GM18858 (cell line): Measurements from ENCODE around the gene LGI2.
"Not testable (repeated sequence)": the region's sequence is repeated elsewhere in the genome, so short reads cannot be mapped to it uniquely, and the experiment has no call there.

Experiments
- ATAC-seq: cut with Tn5 transposase; IDR thresholded peaks from one replicate; pipeline ENCODE4 v1.9.1; 2021; ENCODE audit not compliant: unreplicated experiment

The LGI2 gene, protein sequence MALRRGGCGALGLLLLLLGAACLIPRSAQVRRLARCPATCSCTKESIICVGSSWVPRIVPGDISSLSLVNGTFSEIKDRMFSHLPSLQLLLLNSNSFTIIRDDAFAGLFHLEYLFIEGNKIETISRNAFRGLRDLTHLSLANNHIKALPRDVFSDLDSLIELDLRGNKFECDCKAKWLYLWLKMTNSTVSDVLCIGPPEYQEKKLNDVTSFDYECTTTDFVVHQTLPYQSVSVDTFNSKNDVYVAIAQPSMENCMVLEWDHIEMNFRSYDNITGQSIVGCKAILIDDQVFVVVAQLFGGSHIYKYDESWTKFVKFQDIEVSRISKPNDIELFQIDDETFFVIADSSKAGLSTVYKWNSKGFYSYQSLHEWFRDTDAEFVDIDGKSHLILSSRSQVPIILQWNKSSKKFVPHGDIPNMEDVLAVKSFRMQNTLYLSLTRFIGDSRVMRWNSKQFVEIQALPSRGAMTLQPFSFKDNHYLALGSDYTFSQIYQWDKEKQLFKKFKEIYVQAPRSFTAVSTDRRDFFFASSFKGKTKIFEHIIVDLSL

GRCh38 chr4:25030277-25031076 is at the start of gene LGI2:
Gene LGI2, minus strand, starts transcription at chr4:25030946. Its CDS starts 253 bp downstream, at chr4:25030693.
- ATAC-seq = no peak

DNA sequence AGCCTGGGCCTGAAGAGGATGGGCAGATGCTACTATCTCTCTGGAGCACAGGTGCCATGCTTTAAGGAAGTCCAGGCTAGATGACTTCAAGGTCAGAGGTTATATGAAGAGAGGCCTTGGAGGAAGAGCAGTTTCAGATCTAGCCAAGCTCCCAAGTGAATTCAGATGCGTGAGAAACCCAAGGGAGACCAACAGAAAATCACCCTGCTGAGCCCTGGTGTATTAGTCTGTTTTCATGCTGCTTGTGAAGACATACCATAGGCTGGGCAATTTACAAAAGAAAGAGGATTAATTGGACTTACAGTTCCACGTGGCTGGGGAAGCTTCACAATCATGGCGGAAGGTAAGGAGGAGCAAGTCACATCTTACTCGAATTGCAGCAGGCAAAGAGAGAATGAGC is 47.8 kb upstream of the LGI2 start:
- ATAC-seq = no peak

- no peak for ATAC-seq
These were observed 46.1 kb upstream of the LGI2 start for GRCh38 chr4:25076625-25077398.

DNA sequence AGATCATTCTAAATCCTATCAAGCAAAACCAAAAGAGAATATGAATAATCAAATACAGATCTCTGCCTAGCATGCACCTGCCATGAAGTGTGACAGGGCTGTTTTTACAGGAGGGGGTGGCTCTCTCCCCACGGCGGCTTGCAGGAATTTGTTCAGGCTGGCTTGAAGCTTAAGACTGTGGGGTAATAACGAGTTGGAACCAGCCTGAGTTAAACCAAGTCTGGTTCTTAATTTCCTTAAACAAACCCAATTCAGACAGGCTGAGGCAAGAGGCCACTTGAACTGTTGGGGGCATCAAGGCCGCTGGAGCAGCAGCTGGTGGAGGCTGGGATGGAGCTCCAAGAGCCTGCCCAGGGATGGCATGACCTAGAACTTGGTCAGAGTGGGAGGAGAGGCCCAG is 45.1 kb upstream of the LGI2 start:
- no peak for ATAC-seq

DNA sequence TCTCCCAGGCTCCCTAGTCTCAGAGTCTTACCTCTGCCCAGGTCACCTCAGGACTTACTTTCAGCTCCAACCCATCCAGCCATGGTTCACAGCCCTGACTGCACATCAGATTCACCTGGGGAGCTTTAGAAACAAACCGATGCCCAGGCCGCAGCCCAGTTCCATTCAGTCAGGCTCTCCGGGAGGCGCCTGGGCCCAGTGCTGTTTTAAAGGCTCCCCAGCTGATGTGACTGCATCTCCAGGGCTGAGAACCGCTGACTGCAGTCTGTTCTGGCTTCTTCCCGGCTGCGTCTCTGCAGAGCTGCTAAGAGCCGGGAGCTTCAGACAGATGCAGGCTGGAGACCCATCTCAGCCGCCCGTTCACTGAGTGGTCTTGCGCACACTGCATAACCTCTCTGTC is 44.4 kb upstream of the LGI2 start:
- ATAC-seq = no peak

DNA sequence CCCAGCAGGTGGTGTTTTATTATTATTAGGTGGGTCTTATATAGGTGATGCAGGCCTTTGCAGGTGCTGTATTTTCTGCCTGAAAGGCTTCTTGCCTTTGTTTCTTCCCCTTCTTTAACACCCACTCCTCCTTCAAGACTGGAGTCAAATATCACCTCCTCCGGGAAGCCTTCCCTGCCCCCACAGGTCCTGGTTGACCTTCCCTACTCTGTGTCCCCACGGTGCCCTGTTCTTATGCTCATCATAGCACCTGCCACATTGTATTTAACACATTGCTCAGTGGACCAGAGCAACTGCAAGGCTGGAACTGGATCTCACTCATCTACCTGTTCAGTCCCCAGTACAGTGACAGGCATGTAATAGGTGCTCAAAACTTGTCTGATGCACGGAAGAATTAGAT is 39.8 kb upstream of the LGI2 start:
- no peak for ATAC-seq

- no peak for ATAC-seq
These were observed 38.3 kb upstream of the LGI2 start for GRCh38 chr4:25069014-25069413.

- ATAC-seq = no peak
These were observed 37.6 kb upstream of the LGI2 start for GRCh38 chr4:25068386-25068785.

DNA sequence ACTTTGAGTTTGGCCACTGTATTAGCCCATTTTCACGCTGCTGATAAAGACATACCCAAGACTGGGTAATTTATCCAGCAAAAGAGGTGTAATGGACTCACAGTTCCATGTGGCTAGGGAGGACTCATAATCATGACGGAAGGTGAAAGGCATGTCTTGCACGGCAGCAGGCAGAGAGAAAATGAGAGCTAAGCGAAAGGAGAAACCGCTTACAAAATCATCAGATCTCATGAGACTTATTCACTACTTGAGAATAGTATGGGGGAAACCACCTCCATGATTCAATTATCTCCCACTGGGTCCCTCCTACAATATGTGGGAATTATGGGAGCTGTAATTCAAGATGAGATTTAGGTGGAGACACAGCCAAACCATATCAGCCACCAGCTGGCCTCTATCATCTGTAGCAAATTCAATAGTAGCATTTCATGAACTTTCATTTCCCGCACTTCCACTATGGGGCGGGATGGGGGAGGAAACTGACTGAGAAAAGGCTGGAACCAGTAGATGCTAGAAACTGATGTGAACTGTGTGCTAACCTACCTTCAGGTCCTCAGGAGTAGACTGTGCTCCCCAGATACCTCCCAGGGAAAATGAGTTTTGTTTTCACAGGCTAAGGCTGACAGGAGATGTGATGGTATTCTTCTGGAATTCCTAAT is 35.3 kb upstream of the LGI2 start:
- ATAC-seq = no peak

DNA sequence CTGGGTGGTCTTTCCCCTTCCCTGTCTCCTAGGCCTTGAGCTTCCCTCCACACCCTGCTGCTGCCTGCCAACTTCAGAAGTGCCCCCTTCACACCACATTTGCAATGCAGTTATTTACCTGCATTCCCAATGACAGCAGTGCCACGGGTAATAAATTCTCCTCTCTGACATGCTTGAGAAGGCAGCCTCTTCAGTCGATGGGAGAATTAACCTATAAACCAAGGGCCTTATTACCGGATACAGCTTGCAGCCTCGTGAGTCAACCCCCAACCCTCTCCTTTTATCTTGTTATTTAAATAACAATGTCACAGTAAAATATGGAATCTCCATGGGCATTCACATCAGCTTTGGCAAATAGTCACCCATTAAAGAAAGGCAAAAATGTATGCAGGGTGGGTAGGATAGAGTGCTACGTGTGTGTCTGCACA is 34.7 kb upstream of the LGI2 start:
- no peak for ATAC-seq

DNA sequence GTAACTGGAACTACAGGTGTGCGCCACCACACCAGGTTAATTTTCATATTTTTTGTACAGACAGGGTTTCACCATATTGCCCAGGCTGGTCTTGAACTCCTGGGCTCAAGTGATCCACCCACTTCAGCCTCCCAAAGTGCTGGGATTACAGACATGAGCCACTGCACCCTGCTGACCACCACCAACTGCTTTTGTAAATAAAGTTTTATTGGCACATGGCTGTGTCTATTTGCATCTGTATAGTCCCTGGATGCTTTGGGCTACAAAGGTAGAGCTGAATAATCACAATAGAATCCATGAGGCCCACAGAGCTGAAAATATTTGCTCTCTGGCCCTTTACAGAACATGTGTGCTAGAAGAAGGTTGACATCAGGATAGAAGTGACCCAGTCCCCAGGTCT is 33.7 kb upstream of the LGI2 start:
- not testable (repeated sequence) for ATAC-seq

- ATAC-seq = no peak
These were observed 32.4 kb upstream of the LGI2 start for GRCh38 chr4:25063116-25063515.

DNA sequence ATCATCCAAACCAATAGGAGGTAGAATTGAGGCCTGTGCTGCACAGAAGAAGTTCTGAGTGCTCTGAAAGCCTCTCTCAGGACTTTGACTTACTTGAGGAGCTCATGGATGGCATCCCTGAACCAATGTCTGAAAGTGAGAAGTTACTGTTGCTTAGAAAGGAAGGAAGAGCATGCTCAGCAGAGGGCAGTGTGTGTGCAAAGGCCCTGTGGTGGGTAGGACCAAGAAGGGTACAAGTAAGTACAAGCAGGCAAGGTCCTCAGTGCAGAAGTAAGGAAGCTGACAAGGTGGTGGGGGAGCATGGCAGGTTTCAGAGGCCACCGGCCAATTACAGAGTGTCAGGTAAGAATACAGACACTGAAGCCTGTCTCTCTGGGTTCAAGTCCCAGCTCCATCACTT is 31.4 kb upstream of the LGI2 start:
- ATAC-seq = no peak

GRCh38 chr4:25061602-25062001 is 30.9 kb upstream of the LGI2 start:
- ATAC-seq = no peak

DNA sequence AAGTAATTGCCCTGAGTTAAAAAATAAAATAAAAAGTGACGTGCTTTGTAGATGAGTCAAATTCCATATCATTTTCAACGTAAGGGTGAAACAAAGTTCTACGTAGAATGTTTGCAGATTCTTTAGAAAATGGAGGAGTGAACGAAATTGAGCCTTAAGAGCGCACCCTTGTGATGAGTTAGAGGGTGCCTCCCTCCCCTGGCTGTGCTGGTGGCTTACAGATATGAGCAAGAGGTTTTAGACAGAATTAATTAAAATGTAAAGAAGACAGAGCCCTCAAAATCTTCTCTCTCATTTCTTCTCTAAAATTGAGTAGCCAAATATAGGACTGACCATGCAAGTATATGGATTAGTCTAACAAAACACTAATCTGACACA is 30.2 kb upstream of the LGI2 start:
- ATAC-seq = no peak

DNA sequence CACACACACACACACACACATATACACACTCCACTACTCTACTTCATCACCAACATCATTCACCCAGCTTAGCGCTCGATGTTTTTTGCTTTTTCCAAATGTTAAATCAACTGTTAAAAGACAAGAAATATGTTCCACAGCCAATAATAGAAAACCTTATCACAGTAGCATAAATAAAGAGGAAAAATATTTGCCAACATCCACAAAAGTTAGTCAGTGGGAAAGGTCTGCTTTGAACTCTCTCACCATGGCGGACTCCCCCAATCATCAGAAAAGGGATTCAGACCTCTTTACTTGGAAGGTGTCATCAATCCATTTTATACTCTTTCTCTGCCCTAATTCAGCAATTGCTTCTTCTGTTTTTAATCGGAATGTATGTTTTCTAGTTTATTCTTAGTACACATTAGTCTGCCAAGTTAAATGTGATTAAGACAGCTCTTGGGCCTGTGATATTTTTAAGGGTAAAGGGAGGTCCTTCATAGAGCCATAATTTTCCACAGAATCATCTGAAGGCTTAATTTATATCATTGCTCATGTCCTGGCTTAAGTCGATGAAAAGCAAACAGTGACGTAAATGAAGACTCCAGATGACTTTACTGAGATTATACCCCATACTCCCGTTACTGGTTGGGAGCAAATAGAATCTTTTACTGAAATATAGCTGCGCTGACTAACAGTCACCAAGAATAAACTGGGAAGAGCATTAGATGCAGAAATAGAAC is 29.7 kb upstream of the LGI2 start:
- no peak for ATAC-seq

- ATAC-seq = no peak
These were observed 29.0 kb upstream of the LGI2 start for GRCh38 chr4:25059791-25060190.

GRCh38 chr4:25058796-25059195 is 28.1 kb upstream of the LGI2 start:
- ATAC-seq = no peak

DNA sequence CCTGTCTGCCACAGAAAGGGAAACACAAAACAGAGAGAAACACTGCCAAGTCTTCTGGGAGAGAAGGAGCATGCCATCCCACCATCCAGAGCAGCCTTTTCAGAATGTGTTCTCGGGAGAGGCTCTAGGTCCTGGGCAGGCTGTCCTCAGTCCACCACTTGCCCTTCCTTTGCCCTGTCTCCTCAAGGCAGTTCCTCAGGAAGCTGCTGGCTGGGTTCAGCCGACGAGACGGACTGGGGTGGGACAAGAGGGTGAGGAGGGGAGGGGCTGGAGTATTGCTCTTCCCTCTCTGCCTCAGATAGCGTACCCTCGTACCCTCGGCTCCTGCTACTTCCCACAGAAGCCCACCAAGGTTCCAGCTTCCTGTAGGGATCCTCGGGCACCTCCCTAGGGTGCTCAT is 26.6 kb upstream of the LGI2 start:
- no peak for ATAC-seq

DNA sequence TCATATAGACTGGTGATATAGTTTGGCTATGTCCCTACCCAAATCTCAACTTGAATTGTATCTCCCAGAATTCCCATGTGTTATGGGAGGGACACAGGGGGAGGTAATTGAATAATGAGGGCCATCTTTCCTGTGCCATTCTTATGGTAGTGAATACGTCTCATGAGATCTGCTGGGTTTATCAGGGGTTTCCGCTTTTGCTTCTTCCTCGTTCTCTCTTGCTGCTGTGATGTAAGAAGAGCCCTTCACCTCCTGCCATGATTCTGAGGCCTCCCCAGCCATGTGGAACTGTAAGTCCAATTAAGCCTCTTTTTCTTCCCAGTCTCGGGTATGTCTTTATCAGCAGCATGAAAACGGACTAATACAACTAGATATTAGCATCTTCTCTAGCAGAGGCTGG is 21.3 kb upstream of the LGI2 start:
- not testable (repeated sequence) for ATAC-seq
